ENCODE data around the gene NRN1.

GRCh38 chr6:5986861-5987260 lies 19.9 kb downstream of the NRN1 start:
- TF ChIP-seq, protein P1, sequence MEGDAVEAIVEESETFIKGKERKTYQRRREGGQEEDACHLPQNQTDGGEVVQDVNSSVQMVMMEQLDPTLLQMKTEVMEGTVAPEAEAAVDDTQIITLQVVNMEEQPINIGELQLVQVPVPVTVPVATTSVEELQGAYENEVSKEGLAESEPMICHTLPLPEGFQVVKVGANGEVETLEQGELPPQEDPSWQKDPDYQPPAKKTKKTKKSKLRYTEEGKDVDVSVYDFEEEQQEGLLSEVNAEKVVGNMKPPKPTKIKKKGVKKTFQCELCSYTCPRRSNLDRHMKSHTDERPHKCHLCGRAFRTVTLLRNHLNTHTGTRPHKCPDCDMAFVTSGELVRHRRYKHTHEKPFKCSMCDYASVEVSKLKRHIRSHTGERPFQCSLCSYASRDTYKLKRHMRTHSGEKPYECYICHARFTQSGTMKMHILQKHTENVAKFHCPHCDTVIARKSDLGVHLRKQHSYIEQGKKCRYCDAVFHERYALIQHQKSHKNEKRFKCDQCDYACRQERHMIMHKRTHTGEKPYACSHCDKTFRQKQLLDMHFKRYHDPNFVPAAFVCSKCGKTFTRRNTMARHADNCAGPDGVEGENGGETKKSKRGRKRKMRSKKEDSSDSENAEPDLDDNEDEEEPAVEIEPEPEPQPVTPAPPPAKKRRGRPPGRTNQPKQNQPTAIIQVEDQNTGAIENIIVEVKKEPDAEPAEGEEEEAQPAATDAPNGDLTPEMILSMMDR (IDR thresholded peaks at IDR 0.05; ENCODE audit: insufficient read depth, low read length) = no peak
- no peak for TF ChIP-seq SPI1 (IDR thresholded peaks at IDR 0.05; ENCODE audit: borderline replicate concordance, low read depth)
